ENCODE data around the gene MUC6.

Gene MUC6

GRCh38 chr11:1036303-1036923 lies at the start of gene MUC6:
MUC6 (minus strand) TSS chr11:1036718; CDS start chr11:1036655, 63 bp downstream.
- DNase-seq (ENCODE audit: low read depth in 2 of 3, low spot score in 2 of 3) = no peak

- DNase-seq (ENCODE audit: low read depth in 2 of 3, low spot score in 2 of 3) = no peak
Observed at GRCh38 chr11:1085440-1086170, 49.1 kb upstream of the MUC6 start.

- DNase-seq (ENCODE audit: low read depth in 2 of 3, low spot score in 2 of 3) = no peak
Observed at GRCh38 chr11:1084561-1085439, 48.3 kb upstream of the MUC6 start.

GRCh38 chr11:1083621-1084551 lies 47.4 kb upstream of the MUC6 start:
- DNase-seq (ENCODE audit: low read depth in 2 of 3, low spot score in 2 of 3) = no peak

GRCh38 chr11:1082728-1083620 lies 46.5 kb upstream of the MUC6 start:
- no peak for DNase-seq (ENCODE audit: low read depth in 2 of 3, low spot score in 2 of 3)

- DNase-seq (ENCODE audit: low read depth in 2 of 3, low spot score in 2 of 3) = no peak
Observed at GRCh38 chr11:1082346-1082727, 45.8 kb upstream of the MUC6 start.

GRCh38 chr11:1081601-1082311 lies 45.2 kb upstream of the MUC6 start:
- DNase-seq (ENCODE audit: low read depth in 2 of 3, low spot score in 2 of 3) = no peak

GRCh38 chr11:1078191-1078601 lies 41.7 kb upstream of the MUC6 start:
- DNase-seq (ENCODE audit: low read depth in 2 of 3, low spot score in 2 of 3) = no peak

- no peak for DNase-seq (ENCODE audit: low read depth in 2 of 3, low spot score in 2 of 3)
Observed at GRCh38 chr11:1077417-1078119, 41.0 kb upstream of the MUC6 start.

GRCh38 chr11:1077033-1077416 lies 40.5 kb upstream of the MUC6 start:
- no peak for DNase-seq (ENCODE audit: low read depth in 2 of 3, low spot score in 2 of 3)

- no peak for DNase-seq (ENCODE audit: low read depth in 2 of 3, low spot score in 2 of 3)
Observed at GRCh38 chr11:1076061-1076665, 39.6 kb upstream of the MUC6 start.

- no peak for DNase-seq (ENCODE audit: low read depth in 2 of 3, low spot score in 2 of 3)
Observed at GRCh38 chr11:1075341-1075911, 38.9 kb upstream of the MUC6 start.

- no peak for DNase-seq (ENCODE audit: low read depth in 2 of 3, low spot score in 2 of 3)
Observed at GRCh38 chr11:1074244-1075221, 38.0 kb upstream of the MUC6 start, which contains the start of gene MUC2. MUC2 (plus strand) TSS chr11:1074874.

- no peak for DNase-seq (ENCODE audit: low read depth in 2 of 3, low spot score in 2 of 3)
Observed at GRCh38 chr11:1073851-1074243, 37.3 kb upstream of the MUC6 start.

GRCh38 chr11:1073261-1073724 lies 36.8 kb upstream of the MUC6 start:
- DNase-seq (ENCODE audit: low read depth in 2 of 3, low spot score in 2 of 3) = no peak

- DNase-seq (ENCODE audit: low read depth in 2 of 3, low spot score in 2 of 3) = no peak
Observed at GRCh38 chr11:1072821-1073231, 36.3 kb upstream of the MUC6 start.
